HEK293T (cell line): ENCODE results near the gene ACP7.
"Not testable (repeated sequence)": the region's sequence is repeated elsewhere in the genome, so short reads cannot be mapped to it uniquely, and the experiment has no call there.

Source experiments
- CTCF ChIA-PET: fragments of 350-600 bp; formaldehyde crosslinking; extraction: SDS; loops from one replicate; lab custom pipeline; 2021; ENCODE audit warnings: antibody characterized with exemption, inconsistent platforms; lab: Yijun Ruan, JAX
- POLR2A ChIA-PET: fragments of 350-600 bp; formaldehyde crosslinking; extraction: SDS; loops from one replicate; lab custom pipeline; 2020; ENCODE audit warnings: antibody characterized with exemption, inconsistent platforms; lab: Yijun Ruan, JAX
- DNase-seq: peaks from one replicate; pipeline ENCODE4 v3.0.0; 2012; ENCODE audit warnings: mixed read lengths; ENCODE audit errors: extremely low spot score
- ARNT ChIP-seq: fragments of 450-650 bp; IDR thresholded peaks from 2 replicates; pipeline ENCODE4 v1.6.1; 2017; ENCODE audit warnings: mild to moderate bottlenecking
- BHLHE40 ChIP-seq: fragments of 450-650 bp; IDR thresholded peaks from 2 replicates; pipeline ENCODE4 v1.6.1; 2016; ENCODE audit warnings: mild to moderate bottlenecking, moderate library complexity, borderline replicate concordance
- CTBP1 ChIP-seq: fragments of 450-650 bp; IDR thresholded peaks from 2 replicates; pipeline ENCODE4 v1.6.1; 2016; ENCODE audit warnings: borderline replicate concordance
- ELF4 ChIP-seq: fragments of 450-650 bp; IDR thresholded peaks from 2 replicates; pipeline ENCODE4 v1.6.1; 2017; ENCODE audit warnings: antibody characterized with exemption
- FOXA1 ChIP-seq: fragments of 450-650 bp; IDR thresholded peaks from 2 replicates; pipeline ENCODE4 v1.6.1; 2016; ENCODE audit warnings: mild to moderate bottlenecking
- FOXK2 ChIP-seq: fragments of 450-650 bp; IDR thresholded peaks from 2 replicates; pipeline ENCODE4 v1.6.1; 2016; ENCODE audit warnings: mild to moderate bottlenecking
- FOXM1 ChIP-seq: fragments of 450-650 bp; IDR thresholded peaks from 2 replicates; pipeline ENCODE4 v1.6.1; 2017; ENCODE audit warnings: mild to moderate bottlenecking, borderline replicate concordance
- HDGF ChIP-seq: fragments of 450-650 bp; IDR thresholded peaks from 2 replicates; pipeline ENCODE4 v1.6.1; 2017; ENCODE audit warnings: antibody characterized with exemption, borderline replicate concordance
- L3MBTL2 ChIP-seq: fragments of 450-650 bp; conservative IDR thresholded peaks from 2 replicates; pipeline ENCODE4 v1.6.1; 2016; ENCODE audit warnings: mild to moderate bottlenecking
- LEF1 ChIP-seq: fragments of 450-650 bp; IDR thresholded peaks from 2 replicates; pipeline ENCODE4 v1.6.1; 2017; ENCODE audit warnings: mild to moderate bottlenecking, borderline replicate concordance
- NFRKB ChIP-seq: fragments of 450-650 bp; IDR thresholded peaks from 2 replicates; pipeline ENCODE4 v1.6.1; 2016; ENCODE audit warnings: mild to moderate bottlenecking, moderate library complexity
- SP1 ChIP-seq: fragments of 450-650 bp; IDR thresholded peaks from 2 replicates; pipeline ENCODE4 v1.6.1; 2017
- SUZ12 ChIP-seq: fragments of 450-650 bp; IDR thresholded peaks from 2 replicates; pipeline ENCODE4 v1.6.1; 2016; ENCODE audit warnings: mild to moderate bottlenecking
- TARDBP ChIP-seq: fragments of 450-650 bp; IDR thresholded peaks from 2 replicates; pipeline ENCODE4 v1.6.1; 2016
- ZNF384 ChIP-seq: fragments of 450-650 bp; IDR thresholded peaks from 2 replicates; pipeline ENCODE4 v1.6.1; 2016
- TF ChIP-seq, protein P1 (sequence below): fragments of 450-650 bp; IDR thresholded peaks from 2 replicates; pipeline ENCODE4 v1.6.1; 2016

Gene ACP7

GRCh38 chr19:39139305-39139874 is 55.2 kb downstream of the ACP7 start:
- no peak for DNase-seq
- TF ChIP-seq NFRKB = no peak
- TF ChIP-seq ARNT = no peak
- TF ChIP-seq ELF4 = no peak
- POLR2A ChIA-PET = interaction anchor here (1.3 kb wide), 1 partner anchor 202 kb away, joined by 3 read pairs; the partner anchor contains the start of gene SAMD4B
- CTCF ChIA-PET = no interaction called here

DNA sequence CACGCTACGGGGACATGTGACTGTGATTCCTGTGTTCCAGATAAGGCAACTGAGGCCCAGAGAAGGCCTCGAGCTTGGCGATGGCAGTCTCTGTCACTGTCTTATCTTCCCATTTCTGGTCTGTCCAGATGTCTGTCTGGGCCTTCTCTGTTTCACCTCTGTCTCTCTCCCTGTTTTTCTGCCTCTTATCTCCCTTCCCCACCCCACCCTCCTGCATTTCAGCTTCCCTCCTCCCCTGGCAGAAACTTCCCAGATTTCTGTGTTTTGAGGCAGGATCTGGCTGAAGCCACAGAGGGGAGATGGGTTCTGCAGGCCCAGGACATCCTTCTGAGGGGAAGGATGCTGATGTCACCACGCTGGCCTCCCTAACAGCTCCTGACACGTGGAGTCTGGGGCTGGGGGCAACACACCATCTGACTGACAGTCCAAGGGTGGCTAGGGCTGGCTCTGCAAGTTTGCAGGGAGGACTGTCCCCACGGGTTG is 55.8 kb downstream of the ACP7 start:
- DNase-seq = no peak
- POLR2A ChIA-PET = interaction anchor here (1.3 kb wide), 1 partner anchor 202 kb away, joined by 3 read pairs; the partner anchor contains the start of gene SAMD4B
- TF ChIP-seq ARNT (no peak), CTBP1 (no peak), HDGF (no peak), L3MBTL2 (no peak), SP1 (no peak), LEF1 (no peak), NFRKB (no peak), FOXA1 (no peak), BHLHE40 (no peak), FOXM1 (no peak), FOXK2 (no peak), ZNF384 (no peak), SUZ12 (no peak), ELF4 (no peak), TARDBP (no peak)
- TF ChIP-seq, protein P1, sequence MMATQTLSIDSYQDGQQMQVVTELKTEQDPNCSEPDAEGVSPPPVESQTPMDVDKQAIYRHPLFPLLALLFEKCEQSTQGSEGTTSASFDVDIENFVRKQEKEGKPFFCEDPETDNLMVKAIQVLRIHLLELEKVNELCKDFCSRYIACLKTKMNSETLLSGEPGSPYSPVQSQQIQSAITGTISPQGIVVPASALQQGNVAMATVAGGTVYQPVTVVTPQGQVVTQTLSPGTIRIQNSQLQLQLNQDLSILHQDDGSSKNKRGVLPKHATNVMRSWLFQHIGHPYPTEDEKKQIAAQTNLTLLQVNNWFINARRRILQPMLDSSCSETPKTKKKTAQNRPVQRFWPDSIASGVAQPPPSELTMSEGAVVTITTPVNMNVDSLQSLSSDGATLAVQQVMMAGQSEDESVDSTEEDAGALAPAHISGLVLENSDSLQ = no peak
- CTCF ChIA-PET = no interaction called here

- no peak for DNase-seq
- POLR2A ChIA-PET = no interaction called here
- TF ChIP-seq BHLHE40 (no peak), LEF1 (no peak), FOXA1 (no peak)
These were observed 56.4 kb downstream of the ACP7 start for GRCh38 chr19:39140594-39140993.

GRCh38 chr19:39141929-39142328 is 57.8 kb downstream of the ACP7 start:
- DNase-seq = no peak
- POLR2A ChIA-PET = no interaction called here
- CTCF ChIA-PET = no interaction called here
- TF ChIP-seq TARDBP (no peak), ARNT (no peak), FOXA1 (no peak), CTBP1 (no peak)

More at GRCh38 chr19:39140594-39140993, 56.4 kb downstream of the ACP7 start:
- CTCF ChIA-PET = no interaction called here

DNA sequence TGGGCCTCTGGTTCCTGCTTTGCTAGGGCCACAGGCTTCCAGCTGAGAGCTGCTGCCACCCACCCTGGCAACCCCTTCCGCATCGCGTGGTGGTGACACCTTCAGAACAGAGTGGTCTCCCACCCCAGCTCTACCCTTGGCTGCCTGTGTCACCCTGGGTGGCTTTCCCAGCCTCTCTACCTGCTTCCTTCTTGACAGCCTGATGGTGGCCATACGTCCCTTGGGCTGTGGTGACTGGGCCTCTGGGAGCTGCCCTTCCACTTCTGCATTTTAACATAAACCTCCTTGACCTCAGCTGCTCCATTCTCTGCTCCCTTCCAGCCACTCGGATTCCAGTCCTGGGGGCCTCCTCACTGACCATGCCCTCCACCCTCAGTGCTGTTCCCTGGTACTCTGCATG is 58.5 kb downstream of the ACP7 start:
- no peak for DNase-seq
- TF ChIP-seq, protein P1 = no peak
- TF ChIP-seq FOXA1 (no peak), TARDBP (no peak), BHLHE40 (no peak), ELF4 (no peak), ZNF384 (no peak), HDGF (no peak), ARNT (no peak)
- ChIA-PET POLR2A (no interaction called here), CTCF (no interaction called here)

- CTCF ChIA-PET, POLR2A ChIA-PET, DNase-seq: not testable (repeated sequence)
These were observed 59.7 kb downstream of the ACP7 start for GRCh38 chr19:39143757-39144289.

DNA sequence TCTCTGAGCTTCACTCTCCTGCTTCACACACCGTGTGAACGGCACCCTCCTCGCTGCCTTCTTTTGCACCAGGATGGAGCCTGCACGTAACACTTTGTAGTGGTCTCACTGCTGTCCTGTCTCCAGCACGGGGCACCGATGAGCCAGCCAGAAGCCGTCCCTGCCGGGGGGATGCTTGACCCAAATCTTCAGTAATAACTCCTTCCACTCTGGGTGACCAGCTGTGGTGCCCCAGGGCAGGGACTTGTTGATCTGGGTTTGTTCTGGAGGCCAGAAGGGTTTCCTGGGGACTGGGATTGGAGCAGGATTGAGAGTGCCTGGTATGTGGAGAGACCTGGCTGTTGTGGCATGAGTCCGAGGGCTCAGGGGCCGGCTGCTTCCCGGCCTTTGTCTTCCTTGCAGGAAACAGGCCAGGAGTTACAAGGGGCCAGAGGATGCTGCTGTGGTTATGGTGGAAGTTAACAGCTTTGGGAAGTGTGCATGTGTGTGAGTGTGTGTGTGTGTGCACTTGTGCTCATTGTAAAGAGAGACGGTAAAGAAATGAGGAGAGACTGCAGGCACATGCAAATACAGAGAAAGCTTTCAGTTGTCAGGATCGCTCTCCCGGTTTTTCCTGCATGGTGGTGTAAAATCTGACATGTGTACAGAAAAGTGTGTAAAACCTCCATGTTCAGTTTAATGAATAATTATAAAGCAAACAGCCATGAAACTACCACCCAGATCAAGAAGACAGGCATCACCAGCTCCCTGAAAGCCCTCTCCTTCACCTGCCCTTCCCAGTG is 60.3 kb downstream of the ACP7 start:
- CTCF ChIA-PET = no interaction called here
- DNase-seq = no peak
- TF ChIP-seq L3MBTL2 (no peak), BHLHE40 (no peak), SP1 (no peak), FOXK2 (no peak), FOXM1 (no peak), FOXA1 (no peak), ARNT (no peak), NFRKB (no peak), ZNF384 (no peak), CTBP1 (no peak), TARDBP (no peak), ELF4 (no peak)
- TF ChIP-seq, protein P1 = no peak
- POLR2A ChIA-PET = no interaction called here
